Activated naive CD4-positive, alpha-beta T cell treated with Interleukin-2 at 50 U/mL for 16 hours (primary cell): ENCODE data around the gene PCNX1.
"Not testable (repeated sequence)": the region's sequence is repeated elsewhere in the genome, so short reads cannot be mapped to it uniquely, and the experiment has no call there.

Experiments
- DNase-seq: peaks from one replicate; pipeline ENCODE4 v3.0.0-alpha.2; 2020

The PCNX1 gene

GRCh38 chr14:70907176-70907995 lies at the start of gene PCNX1:
TSS of gene PCNX1 (plus strand) at chr14:70907459. CDS start at chr14:70907851, 392 bp downstream.
- peak; percentile 88 for DNase-seq

- DNase-seq: no peak
Measured at GRCh38 chr14:70857496-70857890, 49.8 kb upstream of the PCNX1 start.

GRCh38 chr14:70858641-70859040 lies 48.6 kb upstream of the PCNX1 start:
- no peak for DNase-seq

DNA sequence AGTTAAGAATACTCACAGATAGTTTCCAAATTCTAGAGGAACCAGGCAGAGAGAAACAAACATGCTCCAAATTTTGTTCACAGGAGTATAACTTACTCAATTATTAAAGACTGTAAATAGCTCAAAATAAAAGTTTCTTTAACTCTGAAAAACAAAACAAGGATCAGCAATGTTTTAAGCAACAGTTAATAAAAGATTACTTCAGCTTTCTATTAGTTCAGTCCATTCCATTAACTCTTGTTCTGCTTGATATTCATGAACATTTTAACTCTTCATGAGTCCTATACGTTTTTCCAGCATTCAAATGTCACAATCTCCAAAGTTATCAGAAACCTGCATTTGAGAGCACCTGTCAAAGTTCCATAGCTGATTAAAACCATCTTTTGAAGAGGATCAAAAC lies 40.3 kb upstream of the PCNX1 start:
- DNase-seq: not testable (repeated sequence)

DNA sequence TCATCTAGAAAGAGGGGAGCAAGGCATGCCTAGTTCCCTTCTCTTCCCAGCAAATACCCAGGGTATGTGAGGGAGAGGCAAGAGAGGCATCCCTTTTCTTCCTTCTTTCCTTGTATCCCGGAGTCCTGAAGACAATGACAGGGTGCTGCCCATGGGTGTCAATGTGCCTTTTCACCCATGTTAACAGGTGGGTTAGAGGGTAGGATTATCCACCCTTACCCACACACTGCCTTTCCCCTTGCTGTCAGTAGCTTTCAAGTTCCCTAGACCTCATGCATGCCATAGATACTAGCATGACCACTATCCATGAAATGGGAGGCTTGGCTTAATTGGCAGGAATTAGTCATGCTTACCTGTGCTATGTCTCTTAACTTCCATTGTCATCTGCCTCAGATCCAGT lies 36.3 kb upstream of the PCNX1 start:
- DNase-seq: no peak

- DNase-seq: peak; percentile 14
Measured at GRCh38 chr14:70871863-70872677, 35.2 kb upstream of the PCNX1 start.

DNA sequence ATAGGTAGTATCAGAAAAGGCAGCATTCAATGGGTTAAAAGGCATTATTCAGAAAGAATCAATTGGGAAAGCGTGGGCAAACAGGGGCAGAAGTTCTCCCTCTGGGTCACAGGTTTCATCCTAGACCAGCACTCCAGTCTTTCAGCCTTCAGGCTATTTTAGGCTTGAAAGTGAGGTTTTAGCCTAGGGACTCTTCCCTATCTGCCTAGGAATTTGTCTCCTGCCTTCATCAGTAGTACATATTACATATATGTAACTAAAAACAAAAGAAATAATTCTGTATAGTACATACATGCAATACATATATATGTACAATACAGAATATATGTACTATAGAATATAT lies 34.6 kb upstream of the PCNX1 start:
- DNase-seq: no peak

GRCh38 chr14:70873627-70874026 lies 33.6 kb upstream of the PCNX1 start:
- DNase-seq: peak; percentile 3

DNA sequence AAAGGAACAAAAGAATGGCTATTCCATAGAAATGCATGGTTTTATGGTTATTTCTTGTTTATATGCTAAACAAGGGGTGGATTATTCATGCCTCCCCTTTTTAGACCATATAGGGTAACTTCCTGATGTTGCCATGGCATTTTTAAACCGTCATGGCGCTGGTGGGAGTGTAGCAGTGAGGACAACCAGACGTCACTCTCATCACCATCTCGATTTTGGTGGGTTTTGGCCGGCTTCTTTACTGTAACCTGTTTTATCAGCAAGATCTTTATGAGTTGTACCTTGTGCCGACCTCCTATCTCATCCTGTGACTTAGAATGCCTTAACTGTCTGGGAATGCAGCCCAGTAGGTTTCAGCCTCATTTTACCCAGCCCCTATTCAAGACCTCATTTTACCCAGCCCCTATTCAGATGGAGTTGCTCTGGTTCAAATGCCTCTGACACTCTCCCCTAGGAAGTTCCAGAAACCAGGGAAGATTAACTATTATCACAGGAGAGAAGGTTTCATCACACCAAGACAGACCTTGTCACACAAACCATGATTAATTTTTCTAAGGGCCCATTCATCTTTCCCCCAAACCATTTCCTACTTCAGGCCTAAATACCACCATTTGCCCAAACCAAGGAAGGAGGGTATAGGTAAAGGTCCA lies 31.3 kb upstream of the PCNX1 start:
- not testable (repeated sequence) for DNase-seq

DNA sequence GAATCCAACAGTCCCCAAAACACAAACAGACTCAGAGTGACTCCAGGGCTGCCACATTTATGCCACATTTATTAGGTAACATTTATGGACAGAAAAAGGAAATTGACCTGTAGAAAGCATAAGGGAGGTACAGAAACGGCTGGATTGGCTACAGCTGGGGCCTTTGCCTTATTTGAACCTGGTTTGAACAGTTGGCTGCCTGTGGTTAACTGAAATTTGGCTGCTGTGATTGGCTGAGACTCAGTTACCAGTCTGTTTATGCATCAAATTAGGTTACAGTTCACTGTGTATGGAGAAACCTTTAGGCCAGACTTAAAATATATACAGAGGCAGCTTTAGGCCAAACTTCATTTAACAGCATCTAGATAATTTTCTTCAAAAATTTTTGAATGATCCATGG lies 27.8 kb upstream of the PCNX1 start:
- no peak for DNase-seq

- DNase-seq: not testable (repeated sequence)
Measured at GRCh38 chr14:70880888-70881287, 26.4 kb upstream of the PCNX1 start.

DNA sequence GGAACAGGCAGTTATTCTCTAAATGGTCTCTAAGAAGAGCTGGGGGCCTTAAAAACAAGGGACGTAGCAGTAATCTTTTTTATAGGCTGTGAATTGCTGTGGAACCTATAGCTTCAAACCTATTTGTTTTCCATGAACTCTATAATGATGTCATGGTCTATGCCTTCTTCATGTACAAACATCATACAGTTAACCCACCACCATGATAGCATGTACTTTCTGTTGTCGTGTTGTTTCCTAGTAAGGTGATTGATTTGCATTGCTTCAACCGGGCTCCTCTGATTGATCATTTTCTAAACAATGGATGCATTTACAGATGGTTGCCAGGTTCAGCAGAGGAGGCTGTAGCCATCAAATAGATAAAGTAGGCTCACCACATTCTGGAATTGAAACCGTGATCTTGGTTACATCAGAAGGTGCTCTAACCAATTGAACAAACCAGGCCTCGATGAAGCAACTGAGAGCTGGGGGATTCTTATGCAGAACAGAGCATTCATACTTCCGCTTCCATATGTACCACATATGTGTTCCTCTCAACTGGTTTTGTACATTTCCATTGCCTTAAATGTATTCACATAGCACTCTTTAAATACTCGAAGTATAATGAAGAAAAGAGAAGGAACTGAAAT lies 25.6 kb upstream of the PCNX1 start:
- DNase-seq: no peak

DNA sequence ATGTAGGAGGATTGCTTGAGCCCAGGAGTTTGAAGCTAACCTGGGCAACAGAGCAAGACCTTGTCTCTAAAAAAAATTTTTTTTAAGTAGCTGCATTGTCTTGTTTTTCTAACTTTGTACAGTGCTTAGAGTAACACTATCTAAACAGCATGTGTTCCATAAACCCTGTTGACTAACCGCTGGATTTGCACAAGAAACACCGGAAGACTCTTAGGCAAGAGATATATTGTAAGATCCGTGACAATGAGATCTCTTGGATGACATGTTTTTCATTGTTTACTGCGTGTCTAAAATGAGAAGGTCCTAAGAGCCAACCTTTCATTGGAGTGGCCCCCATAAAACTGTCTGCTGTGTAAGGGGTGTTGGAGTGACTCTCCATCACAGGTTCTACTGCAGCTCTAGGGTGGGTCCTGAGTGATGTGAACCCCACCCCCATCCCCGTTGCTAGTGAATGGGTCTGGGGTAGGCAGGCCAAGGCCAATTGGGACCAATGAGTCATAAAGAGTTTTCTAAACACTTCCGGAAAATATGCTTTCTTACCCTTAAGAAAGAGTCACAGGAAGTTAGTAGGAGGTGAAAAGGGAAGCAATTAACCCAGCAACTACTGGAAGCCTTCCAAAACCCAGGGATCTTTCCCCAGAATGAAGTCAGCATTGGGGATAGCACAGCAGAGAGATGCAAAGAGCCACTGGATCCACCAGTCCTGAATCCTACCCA lies 24.3 kb upstream of the PCNX1 start:
- DNase-seq: no peak

DNA sequence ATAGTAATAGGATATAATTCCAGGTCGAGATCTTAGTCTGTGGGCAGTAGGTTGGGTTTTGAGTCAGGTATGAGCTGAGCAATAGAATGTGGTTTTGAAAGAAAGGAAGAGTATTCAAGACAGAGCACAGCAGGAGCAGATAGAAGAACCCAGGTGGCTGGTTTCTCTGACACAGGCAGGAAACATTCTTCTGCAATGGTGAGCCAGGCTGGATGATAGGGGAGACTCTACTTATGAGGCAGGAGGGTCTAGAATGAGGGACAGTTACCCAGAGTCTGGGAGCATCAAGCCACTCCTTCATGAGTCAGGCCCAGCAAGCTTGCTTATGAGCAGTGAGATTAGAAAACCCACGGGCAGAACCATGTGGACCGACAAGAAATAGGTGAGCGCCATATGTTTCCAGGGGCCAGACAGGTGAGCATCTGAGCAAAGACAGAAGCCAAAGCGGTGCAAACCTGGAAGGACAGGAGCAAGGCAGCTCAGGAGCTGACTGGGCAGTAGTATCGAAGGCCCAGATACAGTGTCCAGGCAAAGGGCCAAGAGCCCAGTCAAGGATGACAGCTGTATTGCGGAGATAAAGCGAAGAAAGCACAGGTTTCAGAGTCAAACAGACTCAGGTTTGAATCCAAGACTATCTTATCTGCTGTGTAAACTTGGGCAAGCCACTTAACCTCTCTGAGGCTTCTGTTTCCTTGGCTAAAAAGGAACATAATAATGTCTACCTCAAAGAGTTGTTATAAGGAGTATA lies 22.5 kb upstream of the PCNX1 start:
- DNase-seq: no peak

DNA sequence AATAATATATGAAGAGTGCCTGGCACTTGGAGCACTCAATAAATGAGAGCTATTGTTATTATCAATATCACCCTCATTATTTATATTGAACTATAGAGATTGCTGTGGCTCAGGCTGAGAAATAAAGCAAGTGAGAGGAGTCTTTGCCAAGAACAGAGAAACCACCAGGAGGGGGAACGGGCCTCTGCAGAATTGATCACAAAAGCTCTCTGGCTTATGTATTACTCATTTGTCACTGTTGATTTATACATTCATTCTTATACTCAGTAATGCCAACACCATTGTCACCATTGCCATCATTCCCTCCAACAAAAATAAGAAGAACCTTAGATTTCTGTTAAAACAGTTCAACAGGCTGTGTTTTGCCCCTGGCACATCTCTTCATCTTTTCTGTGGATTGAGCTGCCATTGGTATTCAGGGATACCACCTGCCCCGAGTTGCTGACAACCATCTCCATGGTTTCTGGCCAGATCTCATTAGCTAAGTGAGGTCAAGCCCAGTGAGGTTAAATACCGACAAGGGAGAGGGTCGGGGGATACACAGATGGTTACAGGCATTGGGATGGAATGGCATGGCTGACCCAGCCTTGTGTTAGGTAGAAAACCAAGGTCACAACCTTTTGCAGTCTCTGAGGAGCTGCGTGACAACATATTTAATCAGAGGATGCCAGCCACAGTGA lies 21.8 kb upstream of the PCNX1 start:
- DNase-seq: peak; percentile 65

DNA sequence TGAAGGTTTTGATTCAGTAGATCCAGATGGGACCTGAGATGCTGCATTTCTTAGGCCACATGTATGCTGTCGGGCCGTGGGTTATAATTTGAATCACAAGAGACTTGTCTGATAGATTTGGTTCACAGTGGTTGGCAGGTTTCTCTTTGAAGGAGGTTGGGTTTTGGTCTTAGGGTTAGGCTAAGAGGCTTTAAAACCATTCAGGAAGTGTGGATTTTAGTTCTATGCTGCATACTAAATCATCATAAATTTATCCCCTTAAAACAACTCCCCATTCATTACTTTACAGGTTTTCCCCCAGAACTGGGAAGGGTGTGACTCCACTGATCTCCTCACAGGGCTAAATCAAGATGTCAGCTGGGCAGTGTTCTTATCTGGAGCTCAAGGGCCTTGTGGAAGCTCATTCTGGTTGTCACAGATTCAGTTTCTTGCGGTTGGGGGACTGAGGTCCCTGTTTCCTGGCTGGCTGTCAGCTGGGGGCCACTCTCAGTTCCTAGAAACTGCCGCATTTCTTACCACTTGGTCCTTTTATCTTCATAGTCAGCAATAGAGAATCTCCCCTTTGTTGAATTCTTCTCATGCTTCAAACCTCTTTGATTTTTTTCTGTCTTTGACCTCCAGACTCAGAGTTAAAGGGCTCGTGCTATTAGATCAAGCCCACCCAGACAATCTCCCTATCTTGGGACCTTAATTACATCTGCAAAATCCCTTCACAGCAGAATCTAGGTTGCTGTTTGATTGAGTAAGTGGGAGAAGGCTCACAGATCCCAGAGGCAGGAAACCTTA lies 20.6 kb upstream of the PCNX1 start:
- peak; percentile 45 for DNase-seq

GRCh38 chr14:70887207-70887681 lies 20.0 kb upstream of the PCNX1 start:
- no peak for DNase-seq

GRCh38 chr14:70887737-70888499 lies 19.3 kb upstream of the PCNX1 start:
- no peak for DNase-seq

DNA sequence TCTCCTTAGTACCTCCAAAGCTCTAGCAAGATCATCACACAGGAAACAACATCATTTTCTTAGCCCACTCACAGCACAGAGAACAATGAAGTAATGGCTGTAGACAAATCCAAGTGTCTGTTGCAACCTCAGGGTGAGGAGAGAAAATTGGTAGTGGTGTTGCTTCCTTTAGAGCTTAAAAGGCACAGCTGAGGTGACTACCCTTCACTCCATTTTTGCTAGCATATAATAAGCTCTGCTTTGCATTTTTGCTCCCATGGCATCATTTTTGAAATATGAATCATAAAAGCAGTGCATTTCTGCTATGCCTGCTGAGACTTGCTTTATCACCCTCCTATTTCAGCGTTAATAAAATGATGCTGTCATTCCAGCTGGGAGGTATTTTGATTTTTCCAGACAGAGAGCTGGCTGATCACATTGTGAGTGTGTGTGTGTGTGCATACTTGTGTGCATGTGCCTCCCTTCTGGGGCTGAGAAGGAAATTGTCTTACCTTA lies 18.5 kb upstream of the PCNX1 start:
- DNase-seq: no peak
